Activated T-cell treated with anti-CD3 and anti-CD28 coated beads for 4 hours (primary cell): ENCODE data around the gene NEK7.

ENCODE experiments used
- DNase-seq: peaks from one replicate; pipeline ENCODE4 v3.0.0-alpha.2; 2020

NEK7 gene

DNA sequence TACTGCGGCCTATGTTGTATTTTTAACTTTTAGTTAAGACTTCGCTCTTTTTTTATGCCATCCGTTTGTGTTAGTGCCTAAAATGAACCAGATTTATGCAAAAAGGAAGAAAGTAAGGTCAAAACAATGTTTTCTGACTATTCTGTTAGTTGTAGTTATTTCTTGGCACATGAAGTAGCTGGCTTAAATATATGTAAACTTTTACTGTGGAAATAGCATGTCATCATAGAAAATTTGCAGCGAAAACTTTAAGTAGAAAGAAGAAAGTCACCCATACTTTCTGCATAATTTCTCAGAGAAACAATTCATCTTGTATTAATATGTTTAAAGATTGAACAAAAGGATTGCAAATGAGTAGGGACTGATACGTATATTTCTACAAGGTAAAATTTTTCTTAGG, 106.4 kb downstream of the NEK7 start:
- DNase-seq, result no peak

DNA sequence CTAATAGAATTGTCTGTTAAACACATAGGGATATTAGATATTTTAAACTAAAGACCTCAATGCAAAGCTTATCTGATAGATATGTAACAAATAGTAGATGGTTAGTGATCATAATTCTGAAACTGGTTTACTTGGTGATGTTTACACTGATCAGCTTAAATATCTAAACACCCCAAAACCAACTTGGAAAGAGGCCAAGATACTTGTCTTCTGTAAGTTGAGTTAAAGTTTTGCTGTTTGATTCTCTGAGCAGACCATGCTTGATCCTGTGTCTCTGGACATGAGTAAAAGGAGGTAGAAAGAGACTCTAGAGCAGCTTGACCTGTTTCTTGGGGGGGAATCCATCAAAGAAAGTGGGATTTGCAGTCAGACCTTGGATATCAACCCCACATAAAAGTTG, 107.5 kb downstream of the NEK7 start:
- no peak for DNase-seq

DNA sequence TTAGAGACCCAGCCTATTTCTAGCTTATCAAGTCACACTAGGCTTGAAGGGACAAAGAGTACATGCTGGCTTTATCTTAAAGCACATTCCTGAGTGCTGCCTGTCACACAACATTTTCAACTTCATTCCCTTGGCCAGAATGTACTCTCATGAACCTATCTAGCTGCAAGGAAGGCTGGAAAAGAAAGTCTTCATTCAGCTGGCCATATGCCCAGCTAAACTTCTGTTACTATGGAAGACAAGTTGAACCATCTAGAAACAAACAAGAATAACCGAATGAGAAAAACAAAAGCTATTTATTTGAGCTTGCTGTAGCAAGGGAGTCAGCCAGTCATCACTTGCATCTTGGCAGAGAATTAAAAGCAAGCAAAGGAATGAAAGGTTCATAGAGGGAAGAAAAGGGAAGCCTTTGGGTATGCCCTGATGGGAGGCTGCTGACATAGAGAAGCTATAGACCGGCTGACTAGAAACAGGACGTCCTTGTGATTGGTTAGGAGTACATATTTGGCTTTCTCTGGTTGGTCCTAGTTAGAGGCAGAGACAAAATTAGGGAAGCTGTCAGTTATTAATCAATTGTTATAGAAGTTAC, 108.4 kb downstream of the NEK7 start:
- DNase-seq, result no peak

DNA sequence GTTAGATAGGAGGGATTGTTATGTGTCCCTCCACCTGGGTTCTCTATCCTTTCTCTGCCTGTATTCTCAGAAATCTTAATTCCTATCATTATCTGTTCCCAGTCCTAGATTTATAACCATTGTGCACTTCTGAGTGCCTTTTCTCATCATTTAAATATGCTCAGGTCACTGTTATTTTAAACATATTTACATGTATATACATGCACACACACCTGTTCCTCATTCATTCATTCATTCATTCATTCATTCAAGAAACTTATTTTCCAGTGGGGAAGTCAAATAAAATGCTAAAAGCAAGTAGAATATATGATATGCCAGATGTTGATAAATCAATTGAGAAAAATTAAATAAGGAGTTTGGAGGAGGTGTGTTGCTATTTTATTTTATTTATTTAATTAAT, 110.3 kb downstream of the NEK7 start:
- no peak for DNase-seq

DNA sequence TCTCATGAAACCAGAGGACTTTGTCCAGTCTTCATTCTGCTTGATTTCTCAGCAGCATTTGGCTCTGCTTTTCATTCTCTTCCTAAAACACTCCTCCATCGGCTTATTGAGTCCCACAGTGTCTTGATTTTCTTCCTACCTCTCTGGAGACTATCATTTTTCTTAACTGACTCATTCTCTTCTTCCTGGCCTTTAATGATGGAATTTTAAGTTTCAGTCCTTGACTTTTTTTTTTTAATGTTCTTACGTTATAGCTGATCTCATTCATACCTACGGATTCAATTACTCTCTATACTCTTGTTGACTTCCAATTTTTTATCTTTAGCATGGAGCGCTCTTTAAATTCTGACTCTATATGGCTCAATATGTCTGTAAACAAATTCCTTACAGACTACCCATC, 111.1 kb downstream of the NEK7 start:
- DNase-seq, result no peak

DNA sequence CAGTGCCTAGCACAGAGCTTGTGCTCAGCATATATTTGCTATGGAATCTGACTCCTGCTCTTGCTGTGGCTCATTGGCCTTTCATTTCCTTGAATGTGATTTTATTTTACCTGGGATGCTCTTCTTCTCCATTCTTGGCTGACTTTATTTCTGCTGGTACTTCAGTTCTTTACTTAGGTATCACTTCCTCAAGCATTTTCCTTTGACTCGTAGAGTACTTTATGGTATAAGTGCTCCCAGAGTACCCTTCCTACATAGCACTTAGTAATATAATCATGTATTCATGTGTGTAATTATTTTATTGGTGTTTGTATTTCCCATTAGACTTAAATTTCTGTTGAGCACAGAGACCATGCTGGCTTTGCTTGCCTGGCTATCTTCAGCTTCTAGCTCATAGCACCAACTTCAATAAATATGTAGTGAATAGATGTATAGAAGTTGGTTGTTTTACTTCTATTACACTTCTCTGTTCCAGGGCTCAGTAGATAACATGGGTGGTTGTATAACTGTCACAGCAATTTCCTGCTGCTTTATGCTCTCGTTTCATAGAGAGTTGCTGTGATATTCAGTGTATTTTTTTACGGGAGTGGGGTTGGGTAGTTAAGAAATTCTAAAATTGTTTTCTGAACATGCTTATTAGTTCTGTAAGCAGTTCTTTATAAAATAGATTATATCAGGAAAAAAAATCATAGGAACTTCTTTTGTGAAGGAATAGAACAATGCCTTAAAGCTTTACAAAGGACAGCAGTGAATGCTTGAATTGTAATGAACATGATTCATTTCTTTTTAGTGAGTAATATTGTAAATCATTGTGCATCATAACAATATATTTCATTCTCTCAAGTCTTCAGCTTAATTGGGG, 112.2 kb downstream of the NEK7 start:
- DNase-seq, result no peak

DNA sequence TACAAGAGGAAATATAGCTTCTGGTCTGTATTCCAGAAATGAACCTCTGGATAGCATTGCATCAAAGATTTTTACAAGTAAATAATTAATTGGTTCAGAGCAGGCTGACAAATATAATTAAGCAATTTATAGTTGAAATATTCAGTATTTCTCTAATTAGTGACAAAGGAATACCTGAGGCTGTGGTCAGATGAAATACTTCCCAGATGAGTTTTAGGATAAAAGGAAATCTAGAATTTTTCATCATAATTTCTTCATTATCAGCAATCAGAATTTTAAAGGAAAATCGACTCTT, 112.8 kb downstream of the NEK7 start:
- DNase-seq, result no peak

DNA sequence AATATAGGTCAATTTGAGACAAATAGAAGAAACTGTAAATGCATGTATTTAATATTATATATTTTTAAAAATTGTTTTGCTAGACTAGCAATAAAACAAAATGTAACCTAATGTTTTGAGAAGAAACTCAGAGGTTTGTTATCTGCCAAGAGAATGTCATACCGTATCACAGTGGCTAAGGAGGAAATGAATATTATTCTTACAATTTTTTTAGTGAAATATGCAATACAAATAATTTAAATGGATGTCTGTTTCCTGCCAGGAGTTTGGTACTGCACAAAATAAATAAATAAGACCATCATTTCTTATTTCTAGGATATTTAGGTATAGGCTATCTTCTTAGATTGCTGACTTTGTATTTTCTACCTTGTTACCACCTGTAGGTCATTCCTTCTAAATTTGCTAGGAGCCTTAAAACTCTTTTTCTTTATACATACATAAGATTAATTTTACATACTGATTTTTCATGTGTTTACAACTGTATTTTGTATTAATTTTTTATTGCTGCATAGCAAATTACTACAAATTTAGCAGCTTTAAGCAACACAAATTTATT, 113.6 kb downstream of the NEK7 start:
- DNase-seq, result no peak

DNA sequence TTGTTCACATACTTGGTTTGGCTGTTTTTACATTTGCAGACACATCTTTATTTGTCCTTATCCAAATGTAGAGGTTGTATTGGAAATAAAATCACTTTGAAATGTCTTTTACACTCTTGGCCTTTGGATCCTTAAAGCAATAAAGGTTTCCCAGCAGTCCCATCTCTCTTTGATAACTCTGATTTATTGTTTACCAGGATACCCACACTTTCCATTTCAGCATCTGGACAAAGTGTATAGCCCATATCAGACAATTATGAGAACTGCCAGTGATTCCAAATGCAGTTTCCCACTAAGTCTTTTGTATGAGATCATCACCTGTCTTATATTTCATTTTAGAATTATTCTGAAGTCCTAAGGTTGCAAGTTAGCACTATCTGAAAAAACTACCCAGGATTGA, 114.7 kb downstream of the NEK7 start:
- DNase-seq, result no peak

DNA sequence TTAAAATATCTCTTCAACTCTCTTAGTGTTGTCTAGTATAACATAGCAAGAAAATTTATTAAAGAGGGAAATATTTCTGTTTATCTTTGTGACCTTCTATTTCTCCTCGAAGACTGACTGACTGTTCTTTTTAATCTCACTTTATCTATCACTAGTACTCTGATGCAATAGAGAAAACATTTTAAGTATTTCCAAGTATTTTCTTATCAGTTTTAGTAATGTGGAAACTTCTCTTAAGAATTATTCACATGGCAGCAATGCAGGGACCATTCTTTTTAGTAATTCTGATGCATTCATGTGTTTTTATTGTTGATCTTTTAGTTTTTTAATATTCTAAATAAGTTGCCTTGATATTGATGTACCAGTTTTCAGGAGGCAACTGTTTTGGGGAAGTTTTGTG, 115.7 kb downstream of the NEK7 start:
- no peak for DNase-seq

DNA sequence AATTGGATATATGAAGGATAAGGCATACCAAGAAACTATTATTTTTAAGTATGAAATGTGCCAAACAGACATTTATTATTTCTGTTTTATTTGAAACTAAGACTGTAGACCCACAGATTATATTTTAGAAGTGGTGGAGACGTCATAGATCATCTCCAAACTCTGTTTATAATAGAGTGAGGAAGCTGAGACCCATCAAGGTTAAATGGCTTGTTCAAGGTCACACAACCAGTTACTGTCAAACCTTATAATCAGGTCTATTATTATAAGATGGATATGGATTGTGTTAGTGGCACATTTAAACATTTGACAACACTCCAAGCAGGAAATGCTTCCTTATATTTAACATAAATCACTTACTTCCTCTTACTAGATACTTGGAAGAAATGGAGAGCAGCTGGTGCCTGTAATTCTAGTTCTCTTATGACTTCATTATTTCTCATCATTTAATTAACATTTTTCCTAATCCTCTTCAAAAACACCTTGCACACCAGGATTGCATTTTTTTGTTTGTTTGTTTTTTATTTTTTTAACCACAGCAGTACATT, 117.0 kb downstream of the NEK7 start:
- DNase-seq, result no peak

DNA sequence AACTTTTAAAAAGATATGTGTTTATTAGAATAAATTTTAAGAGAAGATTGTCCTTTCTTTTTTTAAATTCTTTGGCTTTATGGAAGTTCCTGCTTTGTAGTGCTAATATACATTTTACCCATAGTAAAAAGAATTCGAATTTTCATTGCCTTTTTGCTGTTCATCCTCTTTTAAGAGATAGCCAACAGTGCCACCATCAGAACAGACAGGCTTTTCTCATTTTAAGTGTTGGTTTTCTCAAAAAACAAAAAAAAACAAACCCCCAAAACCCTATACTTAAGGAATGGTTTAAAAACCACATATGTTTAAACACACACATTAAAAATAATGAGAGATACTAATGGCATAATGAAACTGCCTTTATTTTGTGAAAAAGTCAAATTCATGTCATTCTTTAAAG, 118.8 kb downstream of the NEK7 start:
- no peak for DNase-seq

DNA sequence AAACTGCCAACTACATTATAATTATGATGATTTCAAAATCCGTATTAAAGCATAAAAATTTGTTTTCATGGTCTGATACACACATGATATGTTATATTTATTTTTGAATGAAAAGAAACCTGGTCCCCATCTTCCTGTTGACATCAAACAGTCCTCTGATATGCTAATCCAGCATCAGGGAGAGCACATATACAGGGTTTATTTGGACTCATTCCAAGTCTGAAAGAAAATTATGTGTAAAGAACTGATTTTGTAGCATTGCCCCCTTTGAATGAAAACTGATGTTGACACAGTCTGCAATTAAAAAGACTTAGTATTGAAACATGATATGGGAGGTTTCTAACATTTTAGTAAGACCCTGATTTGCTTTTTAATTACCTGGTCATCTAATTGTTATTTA, 119.4 kb downstream of the NEK7 start:
- no peak for DNase-seq

DNA sequence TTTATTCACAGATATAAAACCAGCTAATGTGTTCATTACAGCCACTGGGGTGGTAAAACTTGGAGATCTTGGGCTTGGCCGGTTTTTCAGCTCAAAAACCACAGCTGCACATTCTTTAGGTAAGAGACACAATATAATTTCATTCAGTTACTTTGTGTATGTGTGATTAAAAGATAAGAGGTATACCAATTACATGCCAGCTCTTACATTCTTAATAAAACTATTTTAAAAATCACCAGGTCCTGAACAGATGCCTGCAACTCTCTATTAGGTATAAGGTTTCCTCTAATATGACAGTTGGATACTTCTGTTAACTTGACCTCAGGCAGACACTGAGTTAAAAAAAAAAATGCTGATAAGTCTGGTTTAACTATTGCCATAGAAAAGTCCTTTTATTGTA, 122.1 kb downstream of the NEK7 start:
- DNase-seq, result no peak

DNA sequence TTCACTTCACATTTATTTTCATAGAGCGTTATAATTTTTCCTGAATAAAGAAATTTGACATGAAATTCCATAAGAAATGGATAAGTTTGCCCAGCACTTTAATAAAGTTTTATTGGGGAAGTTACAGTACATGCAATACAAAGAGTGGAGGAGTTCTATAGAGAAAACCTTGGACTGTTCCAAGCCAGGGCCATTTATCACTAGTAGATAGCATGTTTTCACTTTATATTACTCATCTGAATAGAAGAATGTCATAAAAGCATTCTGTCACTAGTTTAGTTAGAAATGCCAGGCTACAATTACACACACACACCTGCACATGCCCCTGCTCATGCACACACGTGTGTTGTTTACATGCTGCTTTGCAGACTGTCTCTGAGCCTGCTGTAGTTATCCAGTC, 123.3 kb downstream of the NEK7 start:
- no peak for DNase-seq

DNA sequence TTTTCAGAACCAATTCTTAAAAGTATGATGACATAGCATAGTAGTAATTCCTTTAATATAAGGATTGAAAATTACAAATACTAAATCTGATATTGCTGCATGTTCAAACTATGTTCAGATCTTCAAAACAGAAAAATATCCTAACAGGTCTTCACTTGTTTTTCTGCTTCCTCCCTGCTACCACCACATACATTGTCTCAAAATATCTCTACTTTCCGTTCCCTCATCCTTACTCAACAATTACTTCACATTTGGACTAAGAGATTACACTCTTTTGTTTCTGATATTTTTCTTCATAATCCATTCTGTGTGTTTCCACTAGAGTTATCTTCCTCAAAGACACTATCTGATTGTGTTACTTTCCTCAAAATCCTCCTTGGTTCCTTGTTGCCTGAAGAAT, 125.1 kb downstream of the NEK7 start:
- DNase-seq, result no peak

DNA sequence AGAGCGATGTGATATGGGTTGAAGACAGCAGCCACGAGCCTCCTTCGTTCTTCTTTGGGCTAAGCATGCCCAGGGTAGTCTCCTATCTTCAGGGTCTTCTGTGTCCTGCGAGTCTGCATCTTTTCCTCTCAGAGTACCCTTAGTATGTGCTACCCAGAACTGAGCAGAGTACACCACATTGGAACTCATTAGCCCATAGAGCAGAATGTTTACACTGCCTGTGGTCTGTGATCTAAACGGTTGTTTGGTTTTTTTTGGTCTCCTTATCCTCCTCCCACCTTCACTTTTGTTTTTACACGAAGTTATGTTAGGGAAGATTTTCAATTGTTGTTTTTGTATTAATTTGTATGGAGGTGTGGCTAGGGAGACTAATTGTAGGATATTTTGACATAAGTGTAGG, 126.4 kb downstream of the NEK7 start:
- DNase-seq, result no peak

DNA sequence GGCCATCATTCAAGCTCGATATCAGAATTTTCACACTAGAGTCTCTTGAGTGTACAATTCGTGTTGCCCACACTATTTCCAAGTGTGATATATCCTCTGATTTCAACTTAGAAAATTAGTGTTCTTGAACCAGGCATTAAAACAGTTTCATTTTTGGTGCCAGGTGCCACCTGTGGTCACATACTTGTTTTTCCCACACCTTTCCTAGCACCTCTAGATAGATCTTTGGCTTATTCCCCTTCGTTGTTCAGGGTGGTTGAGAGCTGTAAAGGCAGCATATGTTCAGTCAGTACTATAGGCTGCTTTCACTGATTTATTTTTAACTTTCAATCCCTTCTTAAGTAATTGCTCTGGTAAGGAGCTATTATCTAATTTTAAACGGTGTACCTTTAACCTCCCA, 131.1 kb downstream of the NEK7 start:
- no peak for DNase-seq

DNA sequence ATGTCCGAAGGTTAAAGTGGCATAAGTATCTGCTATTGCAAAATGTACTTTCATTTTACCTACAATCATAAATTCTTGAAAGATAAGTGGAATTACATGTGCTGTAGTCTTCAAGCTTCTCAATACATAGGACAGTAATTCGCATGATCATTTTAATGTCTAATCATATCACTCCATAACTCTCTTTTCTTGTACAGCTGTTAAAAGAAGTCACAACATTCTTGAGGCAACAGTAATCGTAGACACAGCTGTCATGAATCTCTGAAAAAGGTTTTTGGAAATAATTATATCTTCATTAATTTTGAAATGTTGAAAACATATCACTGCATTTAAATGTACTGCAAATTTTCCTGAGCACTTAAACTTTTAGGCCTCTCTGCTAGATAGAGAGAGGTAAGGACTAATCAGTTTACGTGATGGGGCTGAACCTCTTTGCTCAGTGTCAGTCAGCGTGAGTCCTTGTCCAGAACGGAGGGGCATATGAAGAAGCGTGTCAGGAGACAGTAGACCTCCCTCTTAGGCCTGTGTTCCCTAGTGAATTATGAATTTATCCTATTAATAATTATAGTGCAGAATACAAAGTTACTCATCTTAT, 133.4 kb downstream of the NEK7 start:
- no peak for DNase-seq

DNA sequence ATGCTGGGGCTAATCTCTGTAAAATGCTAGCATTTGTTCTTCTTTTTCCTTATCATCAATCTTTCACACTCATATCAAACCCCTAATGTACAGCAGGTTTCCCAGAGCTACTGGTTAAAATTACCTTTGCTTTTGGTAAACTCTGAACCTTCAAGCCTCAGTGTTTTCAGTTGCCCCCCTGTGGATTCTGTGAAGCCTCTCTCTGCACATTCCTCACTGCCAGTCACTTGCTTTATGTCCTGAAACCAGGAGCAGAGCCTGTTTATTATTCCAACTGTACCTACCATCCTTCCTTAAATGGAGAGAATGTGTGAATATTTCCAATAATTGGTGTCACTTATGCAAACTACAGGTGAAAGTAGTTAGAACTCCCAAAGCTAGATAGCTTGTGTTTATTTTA, 134.2 kb downstream of the NEK7 start:
- DNase-seq, result no peak

DNA sequence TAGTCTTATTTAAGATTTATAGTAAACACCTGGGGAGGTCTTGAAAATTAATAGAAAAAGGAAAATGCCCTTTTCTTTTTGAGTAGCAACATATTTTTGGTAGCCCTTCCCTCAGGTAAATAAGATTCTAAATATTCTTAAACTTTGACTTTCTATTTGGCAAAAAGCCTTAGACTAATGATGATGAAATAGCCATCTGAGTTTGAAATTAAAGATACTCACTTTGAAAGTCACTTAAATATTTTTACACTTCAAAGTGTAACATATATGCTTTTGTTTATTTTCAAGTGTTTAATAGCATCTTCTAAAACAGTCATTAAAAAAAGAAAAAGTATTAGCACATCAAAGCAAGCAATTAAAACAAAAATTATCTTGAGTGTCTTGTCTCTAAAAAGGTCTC, 135.1 kb downstream of the NEK7 start:
- no peak for DNase-seq

DNA sequence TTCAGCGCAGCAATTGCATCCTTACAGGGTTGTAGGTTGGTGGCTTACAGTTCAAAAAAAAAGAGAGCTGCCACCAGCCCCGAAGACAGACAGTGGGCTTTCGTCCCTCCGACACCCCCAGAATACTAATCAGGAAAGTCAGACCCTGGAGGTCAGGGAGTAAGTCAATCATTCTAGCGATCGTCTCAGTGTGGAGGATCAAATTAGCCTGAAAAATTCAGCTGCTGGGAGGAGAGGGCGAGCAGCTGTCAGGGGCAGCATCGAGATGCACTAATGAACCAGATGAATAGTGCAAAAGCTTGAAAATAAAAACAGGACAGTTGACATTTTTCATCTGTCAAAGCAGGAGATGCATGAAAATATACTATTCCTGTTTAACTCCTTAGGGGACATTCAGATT, 138.4 kb downstream of the NEK7 start:
- no peak for DNase-seq

DNA sequence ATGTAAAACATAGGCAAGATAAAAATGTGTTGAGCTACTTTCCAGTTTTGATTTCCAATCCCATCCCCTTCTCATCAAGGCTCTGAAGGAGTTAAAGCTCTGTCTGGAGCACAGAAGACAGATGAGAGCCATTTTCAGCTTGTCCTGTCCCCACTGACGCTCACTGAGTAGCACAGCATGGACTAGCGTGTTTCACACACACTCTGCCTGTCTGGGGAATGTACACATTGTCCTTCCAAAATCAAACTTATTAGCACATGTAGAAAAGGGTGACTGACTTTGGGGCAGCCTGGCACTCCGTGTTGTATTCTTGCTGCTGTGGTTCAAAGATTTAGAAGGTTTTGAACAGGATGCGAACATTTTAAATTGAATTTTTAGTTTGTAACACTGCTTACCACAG, 139.2 kb downstream of the NEK7 start:
- no peak for DNase-seq

DNA sequence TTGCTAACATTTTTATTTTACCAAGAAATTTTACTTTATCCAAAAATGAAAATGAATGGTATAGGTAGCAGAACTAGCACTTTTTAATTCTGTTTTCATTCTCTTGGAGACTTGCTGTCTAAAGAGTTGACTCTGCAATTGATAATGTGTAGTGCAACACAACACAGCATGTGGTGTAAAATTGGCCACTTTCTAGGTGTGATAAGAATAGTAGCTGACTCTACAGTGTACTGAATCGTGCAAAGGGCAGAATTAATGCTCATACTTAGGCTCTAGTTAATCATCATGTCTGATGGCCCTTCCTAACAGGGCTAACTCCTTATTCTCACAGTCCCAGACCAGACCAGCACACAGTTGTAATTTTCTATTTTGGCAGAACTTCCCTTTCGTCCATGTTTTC, 140.5 kb downstream of the NEK7 start:
- no peak for DNase-seq
